GM21737 (cell line): ENCODE results near the gene FBXO7.

Source experiments
- ATAC-seq: cut with Tn5 transposase; IDR thresholded peaks from one replicate; pipeline ENCODE4 v1.9.1; 2021; ENCODE audit warnings: mild to moderate bottlenecking, moderate library complexity; ENCODE audit not compliant: unreplicated experiment

FBXO7 gene

DNA sequence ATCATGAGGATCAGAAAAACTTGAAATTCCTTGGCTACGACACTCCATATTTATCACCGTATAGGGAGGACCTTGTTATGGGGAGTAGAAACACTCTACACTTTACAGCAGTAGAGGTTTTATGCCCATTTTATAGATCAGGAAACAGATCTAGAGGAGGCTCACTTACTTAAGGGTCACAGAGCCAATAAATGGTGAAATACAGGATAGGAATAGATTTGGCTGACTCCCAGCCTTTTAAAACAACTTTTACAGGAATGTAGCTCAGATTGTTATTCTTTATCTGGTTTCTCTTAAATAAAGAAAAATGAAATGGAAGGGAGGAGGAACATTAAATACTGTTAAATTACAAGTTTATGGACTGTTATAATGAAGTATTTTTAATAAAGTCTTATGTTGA is 14.8 kb downstream of the FBXO7 start:
- ATAC-seq: no peak

DNA sequence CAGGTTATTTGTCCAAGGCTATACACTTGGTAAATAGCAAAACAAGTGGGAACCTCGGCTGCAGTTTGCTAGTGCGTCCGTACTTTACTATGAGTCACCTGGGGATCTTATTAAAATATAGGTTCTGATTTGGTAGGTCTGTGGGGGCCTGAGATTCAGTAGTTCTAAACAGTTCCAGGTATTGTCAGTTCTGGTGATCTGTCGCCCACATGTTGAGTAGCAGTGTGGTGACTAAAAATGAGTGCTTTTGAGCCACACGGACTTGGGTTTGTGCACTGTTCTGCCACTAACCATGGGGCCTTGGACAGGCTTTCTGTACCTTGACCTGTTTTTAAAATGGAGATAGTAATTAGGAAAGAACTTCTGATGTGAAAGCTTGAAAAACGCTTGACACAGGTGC is 15.7 kb downstream of the FBXO7 start:
- no peak for ATAC-seq

DNA sequence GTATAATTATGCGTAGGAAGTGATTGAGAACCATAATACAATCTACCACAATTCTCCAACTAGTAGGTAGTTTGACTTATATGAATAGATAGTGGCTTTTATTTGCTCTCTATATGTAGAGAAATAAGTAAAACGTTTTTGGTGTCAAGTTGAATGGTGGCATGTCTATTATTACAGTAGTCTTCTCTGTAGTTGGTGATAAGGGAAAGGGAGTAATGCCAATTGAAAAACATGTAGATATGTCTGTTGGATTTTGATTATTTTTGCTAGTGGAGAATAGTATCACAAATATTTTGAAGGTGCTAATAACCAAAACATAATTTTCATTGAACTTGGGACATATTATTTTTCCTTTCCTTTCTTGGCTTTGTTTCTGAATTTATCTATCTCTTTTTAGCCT is 17.5 kb downstream of the FBXO7 start:
- no peak for ATAC-seq

DNA sequence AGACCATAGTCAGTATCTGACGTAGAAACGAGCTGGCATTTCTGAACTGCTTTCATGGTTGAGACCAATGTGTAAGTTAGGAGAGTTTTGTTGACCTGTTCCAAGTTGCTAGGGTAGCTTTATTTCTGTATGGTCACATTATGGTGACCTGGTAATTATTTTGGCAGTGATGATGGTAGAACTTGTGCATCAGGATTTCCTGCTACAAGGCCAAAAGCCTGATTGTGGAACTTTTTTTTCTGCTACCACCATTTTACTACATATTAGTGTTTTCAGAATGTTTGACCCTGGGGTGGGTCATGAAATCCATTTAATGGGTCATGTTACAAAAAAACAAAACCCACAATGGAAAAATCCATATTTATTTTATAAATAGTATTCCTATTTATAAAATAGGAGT is 18.9 kb downstream of the FBXO7 start:
- no peak for ATAC-seq

DNA sequence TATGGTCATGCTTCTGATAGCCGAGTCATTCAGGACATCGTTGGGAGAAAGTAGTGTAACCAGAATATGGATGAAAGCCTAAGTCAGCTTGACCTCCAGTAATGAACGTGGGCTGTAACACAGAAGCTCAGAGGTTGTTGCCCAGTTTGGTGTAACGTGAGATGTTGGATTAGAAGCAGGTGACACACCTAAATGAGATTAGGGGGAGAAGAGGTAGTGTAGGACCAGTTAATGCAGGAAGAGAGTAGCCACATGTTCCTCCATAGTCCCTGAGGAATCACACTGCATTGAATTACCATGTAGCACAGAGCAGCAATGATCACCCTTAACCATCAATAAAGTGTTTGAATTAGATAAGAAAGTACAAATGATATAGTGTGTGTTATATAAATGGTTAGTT is 20.4 kb downstream of the FBXO7 start:
- ATAC-seq: no peak

DNA sequence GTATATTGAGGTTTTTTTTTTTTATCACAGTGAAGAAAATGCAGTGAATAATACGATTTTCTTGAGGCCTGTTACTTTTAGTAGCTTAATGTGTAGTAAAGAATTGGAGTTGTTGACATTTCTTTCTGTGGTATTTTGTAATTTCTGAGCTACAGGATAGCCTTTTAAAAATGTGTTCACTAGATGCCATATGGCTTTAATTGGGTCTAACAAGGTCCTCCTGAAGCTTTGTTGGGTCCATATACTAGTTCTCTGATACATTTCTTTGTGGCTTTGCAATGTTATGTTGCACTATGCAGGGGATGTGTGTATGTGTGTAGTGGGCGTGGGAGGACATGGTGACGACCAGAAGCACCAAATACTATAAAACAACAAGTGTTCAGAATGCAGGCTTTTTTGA is 25.1 kb downstream of the FBXO7 start:
- ATAC-seq: no peak

DNA sequence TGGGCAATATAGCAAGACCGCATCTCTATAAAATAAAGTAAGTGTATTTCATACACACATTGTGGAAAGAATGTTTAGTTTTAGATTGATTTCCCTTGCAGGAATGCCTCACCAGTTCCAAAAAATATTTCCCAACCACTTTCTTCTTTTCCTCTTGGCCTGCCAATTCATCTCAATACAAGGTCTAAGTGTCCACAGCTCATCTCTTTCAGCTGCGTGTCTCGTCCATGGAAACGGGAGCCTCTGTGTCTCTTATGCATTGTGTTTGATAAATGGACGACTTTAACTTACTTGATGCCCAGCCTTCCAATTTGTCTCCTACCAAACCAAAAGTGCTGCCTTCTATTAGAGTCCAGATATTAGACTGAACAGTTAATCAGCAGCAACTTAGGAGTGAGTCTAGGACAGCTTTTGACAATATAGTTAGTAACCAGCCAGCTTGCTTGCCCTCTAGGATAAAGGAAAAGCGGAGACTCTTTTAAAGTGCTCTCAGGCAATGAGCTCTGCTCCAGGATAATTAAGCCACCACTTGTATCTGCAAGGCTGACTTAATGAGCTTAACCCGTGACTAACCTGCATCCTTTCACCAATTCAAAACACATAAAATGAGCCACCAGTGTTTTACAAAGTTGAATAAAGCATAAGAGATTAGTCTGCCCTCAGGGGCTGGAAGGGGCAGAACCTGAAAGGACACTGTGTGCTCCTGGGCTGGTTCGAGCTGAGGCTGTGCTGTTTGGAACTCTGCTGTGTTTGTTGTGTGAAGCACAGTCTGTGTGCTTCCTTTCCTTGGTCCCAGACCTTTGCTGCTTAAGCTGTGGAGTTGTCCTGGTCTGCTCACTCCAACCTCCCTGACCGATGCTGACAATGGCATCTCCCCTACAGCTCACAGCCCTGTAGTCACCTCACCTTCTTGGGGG is 27.5 kb downstream of the FBXO7 start:
- no peak for ATAC-seq

DNA sequence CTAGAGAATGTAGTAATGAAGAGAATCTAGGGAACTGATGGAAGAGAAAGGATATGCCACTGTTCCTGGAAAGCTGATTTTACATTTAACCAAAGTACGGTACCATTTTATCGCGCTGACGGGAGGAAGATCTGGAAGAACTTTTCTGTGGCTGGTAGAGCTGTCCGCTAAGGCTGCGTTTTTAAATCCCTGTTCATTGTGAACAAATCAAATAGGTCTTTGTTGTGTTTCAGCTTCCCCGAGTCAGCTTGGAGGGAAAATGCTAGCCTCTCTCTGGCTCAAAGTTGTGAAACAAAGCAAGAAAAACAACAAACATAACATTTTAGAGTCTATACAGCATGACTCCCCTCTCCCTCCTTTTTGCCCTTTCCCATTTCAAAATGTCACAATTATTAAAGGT is 34.4 kb downstream of the FBXO7 start:
- no peak for ATAC-seq

DNA sequence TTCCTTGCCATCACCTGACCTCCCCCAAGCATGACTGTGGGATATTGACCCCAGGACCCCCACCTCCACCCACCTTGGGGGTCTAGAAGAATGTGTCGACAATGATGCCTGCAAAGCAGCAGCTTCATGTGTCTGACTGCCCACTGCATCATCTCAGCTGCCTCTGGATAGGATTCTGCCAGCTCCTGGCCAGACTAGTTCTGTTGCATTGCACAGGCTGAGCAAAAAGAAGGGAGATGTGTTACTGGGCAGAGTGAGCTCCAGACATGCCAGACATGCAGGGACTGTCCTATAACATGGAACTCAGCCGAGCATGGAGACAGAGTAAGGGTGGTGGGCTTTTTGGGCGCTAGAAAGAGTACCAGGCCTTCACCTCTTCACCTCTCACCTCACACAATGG is 36.7 kb downstream of the FBXO7 start:
- no peak for ATAC-seq

DNA sequence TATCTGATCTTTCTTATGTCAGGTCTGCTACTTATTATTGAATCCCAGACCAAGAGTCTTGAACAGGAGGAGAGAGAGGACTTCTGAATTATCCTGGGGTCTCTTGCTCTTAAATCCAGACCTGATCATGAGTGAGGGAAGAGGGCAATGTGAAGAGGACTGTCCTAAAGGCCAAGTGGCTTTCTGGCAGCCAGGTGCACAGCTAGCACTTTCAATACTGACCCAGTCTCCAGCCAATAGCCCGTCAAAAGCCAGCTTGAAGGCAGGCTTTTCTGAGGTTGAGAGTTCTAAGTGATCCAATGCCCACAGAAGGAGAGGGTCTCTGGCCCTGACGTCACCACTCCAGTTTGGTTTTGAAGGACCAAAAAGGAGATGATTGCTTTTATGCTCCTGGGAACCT is 37.2 kb downstream of the FBXO7 start:
- no peak for ATAC-seq

DNA sequence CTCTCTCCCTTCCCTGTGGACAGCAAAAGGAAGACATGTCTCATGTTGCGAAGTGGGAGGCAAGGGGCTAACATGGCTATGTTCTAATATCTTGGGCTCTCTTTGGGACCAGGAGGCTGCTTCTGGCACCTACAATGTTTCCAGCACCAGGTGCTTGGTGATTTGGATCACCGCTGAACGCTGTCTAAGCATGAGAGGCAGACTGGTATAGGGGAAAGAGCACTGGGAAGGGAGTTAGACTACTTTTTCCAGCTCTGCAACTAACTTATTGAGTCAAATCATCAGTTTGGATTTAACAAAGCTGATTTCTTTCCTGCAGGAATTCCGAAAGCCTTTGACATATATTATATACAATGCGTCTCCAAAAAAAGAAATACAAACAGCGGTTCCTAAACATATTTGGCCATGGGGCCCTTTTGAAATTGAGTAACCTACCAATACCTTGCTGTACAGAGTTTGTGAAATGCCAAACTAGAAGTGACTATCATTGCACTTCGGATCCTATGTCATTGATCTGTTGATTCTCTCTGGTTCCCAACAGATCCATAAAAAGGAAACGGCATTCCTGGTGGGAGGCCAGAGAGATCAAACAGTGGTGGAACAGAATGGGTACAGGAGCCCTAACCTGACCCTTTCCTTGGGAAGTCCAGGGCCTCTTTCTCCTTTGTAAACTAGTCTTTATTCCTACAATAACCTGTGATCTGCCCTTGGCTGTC is 37.8 kb downstream of the FBXO7 start:
- ATAC-seq: no peak

DNA sequence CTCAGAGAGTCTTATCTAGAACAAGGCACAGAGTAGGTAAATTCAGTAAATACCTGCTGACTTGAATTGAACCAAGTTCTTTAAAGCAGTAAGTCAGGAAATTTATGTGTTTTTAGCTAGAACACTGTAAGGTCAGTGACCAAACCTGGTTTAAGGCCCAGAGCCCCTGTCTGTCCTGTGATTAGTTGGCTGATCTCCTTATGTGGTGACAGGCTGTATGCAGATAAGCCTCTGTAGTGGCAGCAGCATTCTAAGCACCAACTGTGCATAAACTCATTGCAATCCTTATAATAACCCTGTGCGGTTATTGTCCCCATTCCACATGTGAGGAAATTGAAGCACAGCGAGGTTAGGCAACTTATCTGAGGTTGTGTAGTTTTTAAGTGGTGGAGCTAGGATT is 40.5 kb downstream of the FBXO7 start:
- ATAC-seq: no peak

DNA sequence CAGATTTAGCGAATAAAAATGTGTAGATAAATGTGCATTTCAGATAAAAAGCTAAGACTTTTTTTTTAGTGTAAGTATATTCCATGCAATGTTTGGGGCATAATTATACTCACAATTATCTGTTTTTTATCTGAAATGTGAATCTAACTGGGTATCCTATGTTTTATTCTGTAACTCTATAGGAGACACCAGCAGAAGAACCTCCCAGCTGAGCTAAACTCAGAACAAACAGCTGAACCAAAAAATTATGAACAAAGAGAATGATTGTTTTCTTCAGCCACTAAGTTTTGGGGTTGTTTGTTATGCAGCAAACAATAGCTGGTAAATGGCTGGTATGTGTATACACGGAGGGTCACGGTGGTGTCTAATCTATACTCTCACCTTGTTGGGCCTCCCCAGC is 42.9 kb downstream of the FBXO7 start:
- no peak for ATAC-seq

DNA sequence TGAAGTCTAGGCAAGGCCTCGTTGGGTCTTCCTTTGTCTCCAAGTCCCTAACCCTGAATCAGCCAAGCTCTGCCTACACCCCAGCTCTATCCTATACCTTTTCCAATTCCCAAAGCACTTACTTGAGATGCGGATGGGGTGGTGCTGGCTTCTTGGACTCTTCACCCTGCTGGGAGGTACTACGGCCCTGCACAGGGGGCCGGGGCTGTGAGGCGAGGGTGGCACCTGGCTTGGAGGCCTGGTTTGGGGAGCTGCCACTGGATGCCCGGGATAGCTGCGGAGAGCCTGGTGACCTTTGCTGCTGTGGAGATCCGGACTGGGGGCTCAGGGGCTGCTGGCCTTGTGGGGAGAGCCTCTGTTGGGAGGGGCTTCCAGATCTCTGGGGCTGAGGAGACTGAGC is 43.3 kb downstream of the FBXO7 start:
- ATAC-seq: no peak

DNA sequence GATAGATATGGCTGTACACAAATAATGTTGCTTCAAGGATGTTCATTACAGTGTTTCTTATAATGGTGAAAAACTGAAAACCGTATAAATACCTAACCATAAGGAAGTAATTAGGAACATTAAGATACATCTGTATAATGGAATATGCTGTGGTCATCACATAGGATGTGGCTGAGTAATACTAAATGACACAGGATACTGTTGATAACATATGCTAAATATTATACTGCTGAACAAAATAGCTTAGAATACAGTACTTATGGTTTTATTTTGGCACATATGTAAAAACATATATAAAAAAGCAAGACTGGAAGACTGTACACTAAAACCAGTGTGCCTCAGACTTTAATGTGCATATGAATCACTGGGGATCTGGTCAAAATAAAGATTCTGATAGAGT is 43.8 kb downstream of the FBXO7 start:
- no peak for ATAC-seq

DNA sequence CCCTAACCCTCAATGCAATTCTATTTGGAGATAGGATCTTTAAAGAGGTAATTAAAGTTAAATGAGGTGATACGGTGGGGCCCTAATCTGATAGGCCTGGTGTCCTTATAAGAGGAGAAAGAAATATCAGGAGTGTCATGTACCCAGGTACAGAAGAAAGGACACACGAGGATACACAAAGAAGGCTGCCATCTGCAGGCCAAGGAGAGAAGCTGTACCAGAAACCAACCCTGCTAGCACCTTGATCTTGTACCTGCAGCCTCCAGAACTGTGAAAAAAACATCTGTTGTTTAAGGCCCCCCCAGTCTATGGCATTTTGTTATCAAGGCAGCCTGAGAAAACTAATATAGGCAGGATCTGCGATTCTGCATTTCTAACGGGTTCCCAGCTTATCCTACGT is 44.2 kb downstream of the FBXO7 start:
- no peak for ATAC-seq

DNA sequence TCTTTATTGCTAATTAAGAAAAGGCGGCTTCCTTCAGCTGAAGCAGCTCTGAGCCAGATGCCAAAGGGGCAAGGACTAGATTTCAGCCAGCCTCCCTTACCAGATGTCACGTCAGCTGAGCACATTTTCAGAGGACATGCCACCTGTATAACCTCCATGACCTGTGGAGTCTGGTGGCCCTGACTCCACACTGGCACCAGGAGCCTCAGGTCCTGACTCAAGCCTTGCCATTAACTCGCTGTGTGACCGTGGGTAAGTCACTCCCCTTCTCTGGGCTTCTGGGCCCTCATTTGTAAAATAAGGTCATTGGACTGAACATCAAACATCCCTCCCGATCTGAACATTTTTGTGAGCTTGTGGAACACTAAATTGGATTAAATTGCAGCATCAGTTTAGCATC is 46.0 kb downstream of the FBXO7 start:
- ATAC-seq: no peak

DNA sequence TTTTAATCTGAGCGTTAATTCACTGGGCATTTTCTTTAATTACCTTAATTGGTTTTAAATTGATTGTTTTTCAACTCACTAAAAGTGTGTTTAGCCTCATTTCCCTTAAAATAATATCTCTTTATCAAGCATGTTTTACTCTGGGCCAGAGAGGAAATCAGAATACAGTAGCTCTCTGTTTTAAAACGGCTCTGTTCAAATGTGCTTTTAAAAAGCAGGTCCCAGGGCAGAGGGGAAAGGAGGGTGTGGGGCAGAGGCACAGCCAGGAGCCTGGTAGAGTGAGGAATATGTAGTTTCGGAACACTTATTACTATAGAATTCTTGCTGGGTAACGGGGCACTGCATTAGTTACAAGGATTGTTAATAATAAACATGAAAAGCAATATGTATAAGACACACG is 47.6 kb downstream of the FBXO7 start:
- ATAC-seq: no peak

DNA sequence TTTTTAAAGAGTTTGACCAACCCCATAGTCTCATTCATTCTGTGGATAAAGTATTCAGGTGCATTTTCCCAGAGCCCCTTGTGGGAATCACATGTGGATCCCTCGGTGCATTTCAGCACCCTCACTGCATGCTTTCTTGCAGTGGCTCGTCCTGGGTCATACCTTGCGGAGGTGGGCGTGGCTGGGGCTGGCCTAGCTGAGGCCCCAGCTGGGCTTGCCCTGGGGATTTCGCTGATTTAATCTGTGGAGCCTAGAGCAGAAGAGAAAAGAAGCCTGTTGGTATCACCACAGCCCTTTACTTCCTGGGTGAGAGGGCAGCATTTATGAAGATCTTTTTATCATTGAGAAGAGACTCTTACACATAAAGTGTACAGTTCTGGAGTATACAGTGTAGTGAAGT is 53.1 kb downstream of the FBXO7 start:
- no peak for ATAC-seq

DNA sequence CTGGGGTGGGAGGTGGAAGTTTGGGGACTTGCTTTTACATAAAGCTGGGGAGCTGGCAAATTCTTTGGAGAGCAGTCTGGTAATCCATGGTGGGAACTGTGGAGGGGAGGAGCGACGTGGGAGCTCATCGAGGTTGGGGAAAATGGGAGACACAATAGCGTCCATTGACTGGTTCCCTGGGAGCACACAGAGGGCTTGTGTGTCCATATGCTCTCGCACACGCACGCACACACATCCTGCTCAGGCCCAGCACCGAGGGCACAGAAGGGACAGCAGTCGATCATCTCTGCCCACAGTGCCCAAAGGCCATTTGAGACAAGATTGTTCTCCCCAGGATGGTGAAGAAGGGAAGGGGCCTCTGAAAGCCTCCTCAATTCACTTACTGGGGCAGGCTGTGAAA is 53.7 kb downstream of the FBXO7 start:
- no peak for ATAC-seq

DNA sequence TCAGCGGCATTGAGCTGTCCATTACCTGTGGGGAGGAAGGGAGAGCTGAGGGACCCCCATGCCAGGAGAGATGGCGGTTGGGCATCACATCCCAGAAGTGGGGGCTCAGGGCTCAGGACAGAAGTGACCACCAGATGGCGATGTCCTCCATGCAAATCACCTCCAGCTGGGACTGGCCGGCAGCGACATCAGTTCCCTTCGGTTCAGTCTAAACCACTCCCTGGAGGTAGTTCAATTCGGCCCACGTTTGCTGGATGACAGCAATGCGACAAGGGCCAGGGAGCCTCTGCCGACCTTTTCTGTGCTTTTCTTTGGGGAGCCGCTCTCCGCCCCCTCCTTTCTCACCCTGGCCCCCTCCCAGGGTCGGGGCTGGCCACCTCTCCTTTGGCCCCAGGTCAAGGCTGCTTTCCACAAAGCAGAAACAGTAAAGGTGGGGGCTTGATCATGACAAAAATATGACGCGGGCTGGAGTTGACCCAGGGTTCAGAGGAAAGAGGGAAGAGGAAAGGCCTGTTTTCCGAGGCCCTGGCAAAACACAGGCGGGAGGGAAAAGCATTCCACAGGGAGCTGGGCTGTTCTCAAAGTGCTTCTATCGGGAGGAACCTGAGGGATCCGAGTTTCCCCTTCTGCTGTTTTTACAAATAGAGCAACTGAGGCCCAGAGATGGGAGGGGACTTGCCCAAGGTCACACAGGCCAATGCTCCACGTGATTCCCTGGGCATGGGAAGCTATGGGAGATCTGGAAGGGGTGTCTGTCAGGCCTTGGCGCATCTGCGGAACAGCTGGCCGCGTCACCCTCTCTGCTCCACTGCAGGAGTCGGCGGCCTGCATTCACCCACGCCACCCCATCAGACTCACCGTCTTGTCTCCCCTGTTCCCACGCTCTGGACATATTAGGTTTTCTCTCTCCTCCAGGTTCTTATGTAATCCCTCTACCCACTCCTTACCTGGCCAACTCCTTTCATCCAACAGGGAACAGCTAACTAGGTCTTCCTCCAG is 54.7 kb downstream of the FBXO7 start:
- no peak for ATAC-seq
